ENCODE data around the gene CDIP1.

DNA sequence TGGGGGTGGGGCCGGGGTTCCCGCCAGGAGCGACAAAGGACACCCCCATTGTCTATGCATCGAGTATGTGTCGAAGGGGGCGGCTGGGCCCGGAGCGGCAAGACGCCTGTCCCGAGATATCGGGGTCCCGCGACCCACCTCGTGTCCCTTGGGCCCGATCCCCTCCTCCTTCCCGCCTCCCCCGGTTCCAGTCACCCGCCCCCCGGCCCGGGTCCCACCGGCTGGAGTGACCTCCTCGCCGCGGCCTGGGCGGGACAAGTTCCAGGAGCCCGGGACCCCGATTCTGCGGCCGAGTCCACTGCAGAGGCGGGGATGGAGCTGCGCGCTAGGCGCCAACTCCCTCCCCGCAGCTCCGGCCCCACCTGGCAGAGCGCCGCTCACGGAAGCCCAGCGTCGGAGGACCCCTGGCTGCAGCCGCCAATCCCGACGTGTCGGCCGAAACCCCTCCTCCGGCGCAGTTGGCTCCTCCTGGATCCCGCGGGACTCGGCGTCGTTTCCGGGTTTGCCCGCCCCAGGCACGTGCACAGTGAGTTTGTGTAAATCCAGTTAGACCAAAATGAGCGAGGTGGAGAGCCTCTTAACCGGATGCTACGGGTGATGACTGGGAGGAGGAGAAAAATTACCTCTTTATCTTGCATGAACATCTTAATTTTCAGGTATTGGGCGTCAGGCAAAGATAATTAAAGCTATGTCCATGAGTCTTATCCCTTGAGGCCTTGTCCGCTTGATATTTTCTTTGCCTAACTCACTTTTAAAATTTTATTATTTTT, 64.2 kb downstream of the CDIP1 start, which contains the start of gene NMRAL1:
- TF ChIP-seq, protein P1, sequence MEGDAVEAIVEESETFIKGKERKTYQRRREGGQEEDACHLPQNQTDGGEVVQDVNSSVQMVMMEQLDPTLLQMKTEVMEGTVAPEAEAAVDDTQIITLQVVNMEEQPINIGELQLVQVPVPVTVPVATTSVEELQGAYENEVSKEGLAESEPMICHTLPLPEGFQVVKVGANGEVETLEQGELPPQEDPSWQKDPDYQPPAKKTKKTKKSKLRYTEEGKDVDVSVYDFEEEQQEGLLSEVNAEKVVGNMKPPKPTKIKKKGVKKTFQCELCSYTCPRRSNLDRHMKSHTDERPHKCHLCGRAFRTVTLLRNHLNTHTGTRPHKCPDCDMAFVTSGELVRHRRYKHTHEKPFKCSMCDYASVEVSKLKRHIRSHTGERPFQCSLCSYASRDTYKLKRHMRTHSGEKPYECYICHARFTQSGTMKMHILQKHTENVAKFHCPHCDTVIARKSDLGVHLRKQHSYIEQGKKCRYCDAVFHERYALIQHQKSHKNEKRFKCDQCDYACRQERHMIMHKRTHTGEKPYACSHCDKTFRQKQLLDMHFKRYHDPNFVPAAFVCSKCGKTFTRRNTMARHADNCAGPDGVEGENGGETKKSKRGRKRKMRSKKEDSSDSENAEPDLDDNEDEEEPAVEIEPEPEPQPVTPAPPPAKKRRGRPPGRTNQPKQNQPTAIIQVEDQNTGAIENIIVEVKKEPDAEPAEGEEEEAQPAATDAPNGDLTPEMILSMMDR (IDR thresholded peaks at IDR 0.05): no peak
- peak in 1 of 2 donors; percentile 25 for TF ChIP-seq POLR2A (IDR thresholded peaks at IDR 0.05)
